GM12892 (cell line): ENCODE data around the gene SNX9.
"Not testable (repeated sequence)": the region's sequence is repeated elsewhere in the genome, so short reads cannot be mapped to it uniquely, and the experiment has no call there.

Experiments
- DNase-seq: peaks from one replicate; pipeline ENCODE4 v3.0.0; 2011; ENCODE audit not compliant: insufficient read length
- FAIRE-seq: peaks from 2 replicates; lab custom pipeline; 2011; peaks lifted over from hg19 to GRCh38; lab: Jason Lieb, UNC
- POLR2A ChIP-seq: IDR thresholded peaks from 2 replicates; pipeline ENCODE4 v1.6.1; 2011; ENCODE audit warnings: low read depth, low read length, control low read depth
- POLR2AphosphoS5 ChIP-seq: IDR thresholded peaks from 2 replicates; pipeline ENCODE4 v1.6.1; 2011; ENCODE audit warnings: low read depth, low read length, control low read depth
- TAF1 ChIP-seq: IDR thresholded peaks from 2 replicates; pipeline ENCODE4 v1.6.1; 2011; ENCODE audit warnings: low read depth, mild to moderate bottlenecking, control low read depth, low read length, borderline replicate concordance

Gene SNX9

GRCh38 chr6:157838718-157839430 lies 15.8 kb downstream of the SNX9 start:
- TF ChIP-seq POLR2AphosphoS5 (no peak), POLR2A (no peak), TAF1 (no peak)
- DNase-seq (no peak), FAIRE-seq (no peak)

GRCh38 chr6:157839606-157840005 lies 16.6 kb downstream of the SNX9 start:
- no peak for FAIRE-seq
- TF ChIP-seq TAF1 (no peak), POLR2AphosphoS5 (no peak), POLR2A (no peak)

GRCh38 chr6:157840261-157840660 lies 17.2 kb downstream of the SNX9 start:
- no peak for DNase-seq
- TF ChIP-seq POLR2A (no peak), POLR2AphosphoS5 (no peak), TAF1 (no peak)
- no peak for FAIRE-seq

More at GRCh38 chr6:157839606-157840005, 16.6 kb downstream of the SNX9 start:
- DNase-seq, result no peak

- FAIRE-seq (no peak), DNase-seq (no peak)
- TF ChIP-seq POLR2A (no peak), TAF1 (no peak), POLR2AphosphoS5 (no peak)
Measured at GRCh38 chr6:157840776-157841175, 17.7 kb downstream of the SNX9 start.

GRCh38 chr6:157841211-157841840 lies 18.3 kb downstream of the SNX9 start:
- FAIRE-seq (peak; percentile 88), DNase-seq (no peak)
- TF ChIP-seq POLR2AphosphoS5, result no peak
- TF ChIP-seq TAF1, result no peak
- no peak for TF ChIP-seq POLR2A

- DNase-seq (no peak), FAIRE-seq (no peak)
- TF ChIP-seq POLR2A (no peak), TAF1 (no peak), POLR2AphosphoS5 (no peak)
Measured at GRCh38 chr6:157842212-157842611, 19.2 kb downstream of the SNX9 start.

- not testable (repeated sequence) for DNase-seq, FAIRE-seq
Measured at GRCh38 chr6:157844196-157844595, 21.1 kb downstream of the SNX9 start.

- TF ChIP-seq POLR2A (no peak), TAF1 (no peak), POLR2AphosphoS5 (no peak)
- FAIRE-seq, result no peak
Measured at GRCh38 chr6:157845493-157846259, 22.6 kb downstream of the SNX9 start.

GRCh38 chr6:157847846-157848245 lies 24.8 kb downstream of the SNX9 start:
- DNase-seq (no peak), FAIRE-seq (no peak)
- no peak for TF ChIP-seq POLR2AphosphoS5
- no peak for TF ChIP-seq TAF1
- TF ChIP-seq POLR2A, result no peak

More at GRCh38 chr6:157845493-157846259, 22.6 kb downstream of the SNX9 start:
- no peak for DNase-seq

- DNase-seq (no peak), FAIRE-seq (no peak)
- TF ChIP-seq POLR2A, result no peak
- no peak for TF ChIP-seq POLR2AphosphoS5
- TF ChIP-seq TAF1, result no peak
Measured at GRCh38 chr6:157848693-157849092, 25.6 kb downstream of the SNX9 start.

GRCh38 chr6:157849288-157850017 lies 26.4 kb downstream of the SNX9 start:
- FAIRE-seq (no peak), DNase-seq (no peak)
- TF ChIP-seq TAF1, result no peak
- TF ChIP-seq POLR2A, result no peak
- TF ChIP-seq POLR2AphosphoS5, result no peak
